Spinal cord (tissue), 10 donors: ENCODE data around the gene KRT12. TPM values are rescaled to one million over a fixed set of nuclear protein-coding genes. Genes with fewer than 3 reads are reported as not detected.
"Not testable (repeated sequence)": the region's sequence is repeated elsewhere in the genome, so short reads cannot be mapped to it uniquely, and the experiment has no call there.

Source experiments
- DNase-seq, 6 donors: peaks; one replicate each; pipeline versions ENCODE4 v3.0.0 to v3.0.0-alpha.2; 2013 to 2015; ENCODE audit warnings: low spot score in 6 of 6, low read depth in 4 of 6
- H3K27ac ChIP-seq: one replicate; pipeline ENCODE4 v1.5.1; 2013; ENCODE audit warnings: low read depth, low read length, control low read depth
- H3K27me3 ChIP-seq: one replicate; pipeline ENCODE4 v1.6.1; 2013; ENCODE audit warnings: low read length; ENCODE audit not compliant: control insufficient read depth, insufficient read depth
- H3K36me3 ChIP-seq: one replicate; pipeline ENCODE4 v1.6.1; 2013; ENCODE audit warnings: low read length; ENCODE audit not compliant: control insufficient read depth, insufficient read depth
- H3K4me1 ChIP-seq: one replicate; pipeline ENCODE4 v1.6.1; 2013; ENCODE audit warnings: low read length; ENCODE audit not compliant: control insufficient read depth, insufficient read depth
- H3K4me3 ChIP-seq: one replicate; pipeline ENCODE4 v1.5.1; 2013; ENCODE audit warnings: low read depth, low read length, control low read depth
- H3K9me3 ChIP-seq: one replicate; pipeline ENCODE4 v1.6.1; 2013; ENCODE audit warnings: low read length; ENCODE audit not compliant: control insufficient read depth, insufficient read depth
- WGBS: methylation state at CpG from one replicate; pipeline ENCODE4 v1.1.5; 2013; ENCODE audit warnings: missing lambda C conversion rate; ENCODE audit not compliant: insufficient coverage; 5-methylcytosine and 5-hydroxymethylcytosine counted together
- polyA plus RNA-seq, 2 donors: library from polyadenylated mRNA; unstranded; fragments of 120-200 nt; gene quantifications; one replicate each; pipeline ENCODE4 v1.2.1, GENCODE V29; 2013; ENCODE audit not compliant: insufficient read length in 2 of 2
- total RNA-seq, 2 donors: library from RNA; depleted of rRNA in 1 of 2; stranded (reverse); fragments of 120-200 nt in 1 of 2; fragments of >200 nt in 1 of 2; gene quantifications; one replicate each; pipeline versions ENCODE4 v1.2.3 to v1.2.4, GENCODE V29; 2013 to 2014
- donor health status: healthy.

The KRT12 gene
- total and polyA plus RNA-seq, 4 donors, result 0.40 TPM; not detected in 3

- Histone ChIP-seq H3K27me3 (no peaks in the 10 kb centered on the region), H3K27ac (no peak overlapping the region), H3K9me3 (no peaks in the 10 kb centered on the region), H3K36me3 (no peaks in the 10 kb centered on the region), H3K4me3 (no peak overlapping the region), H3K4me1 (no peaks in the 10 kb centered on the region)
- 61% methylated on average over 2 of the region's 4 CpGs for WGBS
- DNase-seq, result no peak
These were observed 3.1 kb upstream of the KRT12 start for GRCh38 chr17:40870136-40870535.

GRCh38 chr17:40864661-40865390, 2.2 kb downstream of the KRT12 start:
- H3K27ac ChIP-seq, result no peak overlapping the region
- peaks cover 3% of the 10 kb centered on the region for H3K27me3 ChIP-seq
- no peak overlapping the region for H3K4me3 ChIP-seq
- H3K4me1 ChIP-seq, result no peaks in the 10 kb centered on the region
- DNase-seq, result peak in 2 of 6 donors; percentile 15 to 71
- WGBS, result 86% methylated on average over 11 of the region's 14 CpGs
- no peaks in the 10 kb centered on the region for H3K9me3 ChIP-seq
- H3K36me3 ChIP-seq, result no peaks in the 10 kb centered on the region

GRCh38 chr17:40862985-40863733, 3.9 kb downstream of the KRT12 start:
- DNase-seq, result peak in 1 of 6 donors; percentile 36
- WGBS, result 37% methylated on average over 39 of the region's 39 CpGs
- H3K9me3 ChIP-seq, result no peaks in the 10 kb centered on the region
- H3K4me1 ChIP-seq, result no peaks in the 10 kb centered on the region
- no peaks in the 10 kb centered on the region for H3K36me3 ChIP-seq
- H3K4me3 ChIP-seq, result no peak overlapping the region
- no peak overlapping the region for H3K27ac ChIP-seq
- H3K27me3 ChIP-seq, result peaks cover 3% of the 10 kb centered on the region

GRCh38 chr17:40859536-40859935, 7.5 kb downstream of the KRT12 start:
- Histone ChIP-seq H3K27me3 (peaks cover 3% of the 10 kb centered on the region), H3K9me3 (no peaks in the 10 kb centered on the region), H3K27ac (no peak overlapping the region), H3K4me1 (no peaks in the 10 kb centered on the region), H3K36me3 (no peaks in the 10 kb centered on the region), H3K4me3 (no peak overlapping the region)
- DNase-seq, result no peak
- WGBS, result 83% methylated on average over 1 of the region's 2 CpGs

GRCh38 chr17:40858667-40859066, 8.4 kb downstream of the KRT12 start:
- H3K27me3 ChIP-seq, H3K4me3 ChIP-seq, H3K27ac ChIP-seq, H3K4me1 ChIP-seq, DNase-seq, H3K9me3 ChIP-seq, H3K36me3 ChIP-seq: not testable (repeated sequence)
- WGBS, result no CpG with 5 or more reads among the region's 2 CpGs

- no peaks in the 10 kb centered on the region for H3K36me3 ChIP-seq
- DNase-seq, result peak in 1 of 6 donors; percentile 25
- no peaks in the 10 kb centered on the region for H3K9me3 ChIP-seq
- no peaks in the 10 kb centered on the region for H3K4me1 ChIP-seq
- WGBS, result 50% methylated on average over 1 of the region's 5 CpGs
- no peaks in the 10 kb centered on the region for H3K27me3 ChIP-seq
- H3K27ac ChIP-seq, result no peak overlapping the region
- H3K4me3 ChIP-seq, result no peak overlapping the region
These were observed 9.5 kb downstream of the KRT12 start for GRCh38 chr17:40857535-40857934.

GRCh38 chr17:40854175-40854814, 12.7 kb downstream of the KRT12 start:
- no CpG with 5 or more reads among the region's 6 CpGs for WGBS
- H3K27ac ChIP-seq, result no peak overlapping the region
- H3K4me3 ChIP-seq, result no peak overlapping the region
- H3K9me3 ChIP-seq, result no peaks in the 10 kb centered on the region
- H3K27me3 ChIP-seq, result no peaks in the 10 kb centered on the region
- no peaks in the 10 kb centered on the region for H3K4me1 ChIP-seq
- no peaks in the 10 kb centered on the region for H3K36me3 ChIP-seq
- DNase-seq, result no peak

- Histone ChIP-seq H3K27me3 (no peaks in the 10 kb centered on the region), H3K27ac (no peak overlapping the region), H3K9me3 (no peaks in the 10 kb centered on the region), H3K4me1 (no peaks in the 10 kb centered on the region), H3K36me3 (no peaks in the 10 kb centered on the region), H3K4me3 (no peak overlapping the region)
- no peak for DNase-seq
- WGBS, result 30% methylated on average over 1 of the region's 1 CpG
These were observed 14.7 kb downstream of the KRT12 start for GRCh38 chr17:40852364-40852763.

- DNase-seq, result no peak
- Histone ChIP-seq H3K4me3 (no peak overlapping the region), H3K27ac (no peak overlapping the region), H3K36me3 (no peaks in the 10 kb centered on the region), H3K9me3 (no peaks in the 10 kb centered on the region), H3K27me3 (no peaks in the 10 kb centered on the region), H3K4me1 (no peaks in the 10 kb centered on the region)
- no CpG with 5 or more reads among the region's 3 CpGs for WGBS
These were observed 16.6 kb downstream of the KRT12 start for GRCh38 chr17:40850293-40850972.
